Osteoblast (primary cell): ENCODE measurements around the gene FREM2. TPM values are rescaled to one million over a fixed set of nuclear protein-coding genes. Genes with fewer than 3 reads are reported as not detected.

Experiments used
- DNase-seq: peaks from one replicate; pipeline ENCODE4 v3.0.0; 2011; ENCODE audit warnings: low spot score, mixed read lengths; ENCODE audit not compliant: insufficient read length; ENCODE audit errors: missing footprints
- H2AFZ ChIP-seq: 2 replicates; pipeline ENCODE4 v1.6.0; 2011; ENCODE audit warnings: mild to moderate bottlenecking, low read length
- H3K27ac ChIP-seq: 2 replicates; pipeline ENCODE4 v1.5.1; 2011; ENCODE audit warnings: mild to moderate bottlenecking, low read depth, low read length, moderate library complexity
- H3K27me3 ChIP-seq: 2 replicates; pipeline ENCODE4 v1.6.0; 2012; ENCODE audit warnings: mild to moderate bottlenecking, control low read depth, inconsistent platforms, low read length, moderate library complexity; ENCODE audit not compliant: insufficient read depth
- H3K36me3 ChIP-seq: 2 replicates; pipeline ENCODE4 v1.5.1; 2011; ENCODE audit warnings: mild to moderate bottlenecking, low read length, control low read depth, moderate library complexity; ENCODE audit not compliant: insufficient read depth
- H3K4me1 ChIP-seq: 2 replicates; pipeline ENCODE4 v1.5.1; 2011; ENCODE audit warnings: mild to moderate bottlenecking, low read length, control low read depth, moderate library complexity; ENCODE audit not compliant: insufficient read depth
- H3K4me2 ChIP-seq: 2 replicates; pipeline ENCODE4 v1.6.0; 2011; ENCODE audit warnings: mild to moderate bottlenecking, low read length; ENCODE audit not compliant: insufficient read depth
- H3K4me3 ChIP-seq: fragments of 200-600 bp; sonication (generic); 3 replicates; pipeline ENCODE4 v1.5.1; 2012; ENCODE audit warnings: mild to moderate bottlenecking, low read length, inconsistent platforms; ENCODE audit not compliant: insufficient read depth
- H3K79me2 ChIP-seq: 2 replicates; pipeline ENCODE4 v1.6.0; 2012; ENCODE audit warnings: mild to moderate bottlenecking, low read length, control low read depth, inconsistent platforms; ENCODE audit not compliant: insufficient read depth
- H3K9me3 ChIP-seq: 2 replicates; pipeline ENCODE4 v1.5.1; 2011; ENCODE audit warnings: low read depth, low read length, control low read depth
- H4K20me1 ChIP-seq: 2 replicates; pipeline ENCODE4 v1.6.0; 2012; ENCODE audit warnings: mild to moderate bottlenecking, low read length, control low read depth; ENCODE audit not compliant: insufficient read depth
- CTCF ChIP-seq: IDR thresholded peaks from 2 replicates; pipeline ENCODE4 v1.5.1; 2011; ENCODE audit warnings: mild to moderate bottlenecking, low read depth, low read length, moderate library complexity; ENCODE audit errors: extremely low read depth
- total RNA-seq: library from RNA; depleted of rRNA; stranded (reverse); fragments of >200 nt; gene quantifications from 2 replicates; pipeline ENCODE4 v1.2.3, GENCODE V29; 2012

Gene FREM2
- total RNA-seq, 1 donor: not detected

- Histone ChIP-seq H2AFZ (no peak overlapping the region), H3K9me3 (no peaks in the 10 kb centered on the region), H3K4me3 (no peak overlapping the region), H3K4me1 (no peaks in the 10 kb centered on the region), H3K27ac (no peak overlapping the region), H4K20me1 (no peaks in the 10 kb centered on the region), H3K4me2 (no peak overlapping the region), H3K36me3 (no peaks in the 10 kb centered on the region), H3K79me2 (no peaks in the 10 kb centered on the region), H3K27me3 (no peaks in the 10 kb centered on the region)
- DNase-seq: no peak
- no peak for TF ChIP-seq CTCF
Observed at GRCh38 chr13:38879786-38880185, 192.9 kb downstream of the FREM2 start.

- H3K27me3 ChIP-seq: no peaks in the 10 kb centered on the region
Observed at GRCh38 chr13:38880397-38880796, 193.5 kb downstream of the FREM2 start.

GRCh38 chr13:38883783-38884182, 196.9 kb downstream of the FREM2 start:
- Histone ChIP-seq H3K4me3 (no peak overlapping the region), H3K4me1 (no peaks in the 10 kb centered on the region), H3K79me2 (no peaks in the 10 kb centered on the region), H3K27ac (no peak overlapping the region), H3K27me3 (no peaks in the 10 kb centered on the region), H3K9me3 (no peaks in the 10 kb centered on the region), H2AFZ (no peak overlapping the region), H4K20me1 (no peaks in the 10 kb centered on the region), H3K36me3 (no peaks in the 10 kb centered on the region), H3K4me2 (no peak overlapping the region)
- no peak for DNase-seq
- TF ChIP-seq CTCF: no peak

More at GRCh38 chr13:38880397-38880796, 193.5 kb downstream of the FREM2 start:
- Histone ChIP-seq H3K79me2 (no peaks in the 10 kb centered on the region), H3K27ac (no peak overlapping the region), H3K4me2 (no peak overlapping the region), H3K36me3 (no peaks in the 10 kb centered on the region), H3K9me3 (no peaks in the 10 kb centered on the region), H3K4me1 (no peaks in the 10 kb centered on the region), H4K20me1 (no peaks in the 10 kb centered on the region), H3K4me3 (no peak overlapping the region), H2AFZ (no peak overlapping the region)
- DNase-seq: no peak
- TF ChIP-seq CTCF: no peak

GRCh38 chr13:38888309-38888708, 201.4 kb downstream of the FREM2 start:
- Histone ChIP-seq H3K27ac (no peak overlapping the region), H3K27me3 (no peaks in the 10 kb centered on the region), H3K4me3 (no peak overlapping the region), H3K79me2 (no peaks in the 10 kb centered on the region), H2AFZ (no peak overlapping the region), H4K20me1 (no peaks in the 10 kb centered on the region), H3K4me1 (no peaks in the 10 kb centered on the region), H3K9me3 (no peaks in the 10 kb centered on the region), H3K4me2 (no peak overlapping the region), H3K36me3 (no peaks in the 10 kb centered on the region)
- no peak for DNase-seq
- no peak for TF ChIP-seq CTCF
